ENCODE results near the gene HDAC2. TPM values are rescaled to one million over a fixed set of nuclear protein-coding genes. Genes with fewer than 3 reads are reported as not detected.

The HDAC2 gene
- total and polyA plus RNA-seq, 5 donors: 44.4 to 51.6 (median 48.8) TPM

GRCh38 chr6:113886512-113886911 is 84.4 kb downstream of the HDAC2 start:
- no peaks in the 10 kb centered on the region for H3K9me3 ChIP-seq (ENCODE audit: control insufficient read depth, low read length)
- H3K4me3 ChIP-seq (ENCODE audit: low read length): no peak overlapping the region
- H3K27me3 ChIP-seq (ENCODE audit: control insufficient read depth, insufficient read depth): no peaks in the 10 kb centered on the region
- no peaks in the 10 kb centered on the region for H3K4me1 ChIP-seq (ENCODE audit: control insufficient read depth, insufficient read depth, low read length)
- WGBS: 95% methylated on average over 1 of the region's 1 CpG
- no peak overlapping the region for H3K27ac ChIP-seq (ENCODE audit: low read length)
- ATAC-seq (no peak), DNase-seq (no peak)
- intact Hi-C loops (cut with DNase I): no loop called here

- no peaks in the 10 kb centered on the region for H3K9me3 ChIP-seq (ENCODE audit: control insufficient read depth, low read length)
- DNase-seq (no peak), ATAC-seq (no peak)
- no peaks in the 10 kb centered on the region for H3K27me3 ChIP-seq (ENCODE audit: control insufficient read depth, insufficient read depth)
- no peak overlapping the region for H3K4me3 ChIP-seq (ENCODE audit: low read length)
- no peak overlapping the region for H3K27ac ChIP-seq (ENCODE audit: low read length)
- H3K4me1 ChIP-seq (ENCODE audit: control insufficient read depth, insufficient read depth, low read length): no peaks in the 10 kb centered on the region
- WGBS: 89% methylated on average over 2 of the region's 2 CpGs
- intact Hi-C loops (cut with DNase I): no loop called here
These were observed 86.9 kb downstream of the HDAC2 start for GRCh38 chr6:113884011-113884410.

Other genes starting within 250 kb of the HDAC2 start
- gene MARCKS, start 113.8 kb downstream of the HDAC2 start, total RNA-seq: 10 to 100 TPM; 18.4 to 28.9 (median 23.6) TPM
- 11.0 TPM for gene MARCKS, start 113.8 kb downstream of the HDAC2 start, polyA plus RNA-seq